ENCODE results near the gene SCAMP4.
A peak's percentile ranks its signal among the peaks of the same experiment; 100 is the strongest.

The SCAMP4 gene, protein sequence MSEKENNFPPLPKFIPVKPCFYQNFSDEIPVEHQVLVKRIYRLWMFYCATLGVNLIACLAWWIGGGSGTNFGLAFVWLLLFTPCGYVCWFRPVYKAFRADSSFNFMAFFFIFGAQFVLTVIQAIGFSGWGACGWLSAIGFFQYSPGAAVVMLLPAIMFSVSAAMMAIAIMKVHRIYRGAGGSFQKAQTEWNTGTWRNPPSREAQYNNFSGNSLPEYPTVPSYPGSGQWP

DNA sequence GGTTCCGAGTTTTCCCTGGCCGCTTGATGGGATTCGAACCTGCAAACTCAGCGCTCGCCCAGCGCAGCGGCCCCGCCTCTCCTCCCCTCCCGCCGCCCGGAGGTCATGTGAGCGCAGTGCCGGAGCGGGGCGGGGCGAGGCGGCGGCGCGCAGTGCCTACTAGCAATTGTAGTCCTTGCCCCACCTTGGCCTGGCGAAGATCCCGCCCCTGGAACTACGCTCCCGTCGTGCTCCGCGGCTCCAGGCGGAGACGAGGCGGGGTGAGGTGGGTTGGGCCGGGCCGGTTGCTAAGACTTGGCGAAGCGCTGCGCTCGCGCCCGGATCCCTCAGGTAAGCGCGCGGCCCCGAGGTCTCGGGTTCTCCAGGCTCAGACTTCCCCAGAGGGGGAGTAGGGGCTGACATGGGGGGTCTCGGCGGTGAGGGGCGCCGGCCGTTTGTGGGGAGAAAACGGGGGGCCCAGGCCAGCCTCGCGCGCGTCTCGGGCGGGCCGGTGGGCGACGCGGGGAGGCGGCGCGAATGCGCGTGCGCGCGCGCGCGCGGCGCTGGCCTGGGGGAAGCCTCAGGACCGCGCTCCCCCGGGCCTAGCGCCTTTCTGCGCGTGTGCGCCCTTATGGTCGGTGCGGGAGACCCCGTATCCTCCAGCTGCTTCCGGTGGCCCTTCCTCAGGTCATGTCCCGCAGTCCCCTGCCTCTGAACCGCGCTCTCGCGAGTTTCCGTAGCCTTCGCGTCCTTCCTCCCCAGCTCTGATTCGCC lies at the start of gene SCAMP4, which contains the start of gene ADAT3:
Gene SCAMP4 (plus strand): TSS at position 290 of the 753 bp plus-strand sequence. CDS start 9,621 bp downstream, outside the sequence.
Gene ADAT3 (plus strand): TSS at position 290 of the 753 bp plus-strand sequence. CDS start 6,649 bp downstream, outside the sequence.
- H3K27ac ChIP-seq = peak within 1 kb of the TSS; percentile 92
- peak; percentile 99 for DNase-seq
- no peak for TF ChIP-seq CTCF (IDR thresholded peaks at IDR 0.05; ENCODE audit: low read depth, low read length)
- no peaks in the 10 kb centered on the region for H3K27me3 ChIP-seq (ENCODE audit: insufficient read depth, low read depth, severe bottlenecking)
- H3K9me3 ChIP-seq (ENCODE audit: severe bottlenecking) = no peaks in the 10 kb centered on the region
- H3K36me3 ChIP-seq = peaks cover 28% of the 10 kb centered on the region
- H3K4me3 ChIP-seq (ENCODE audit: low read depth, low read length) = peak within 1 kb of the TSS; percentile 43

DNA sequence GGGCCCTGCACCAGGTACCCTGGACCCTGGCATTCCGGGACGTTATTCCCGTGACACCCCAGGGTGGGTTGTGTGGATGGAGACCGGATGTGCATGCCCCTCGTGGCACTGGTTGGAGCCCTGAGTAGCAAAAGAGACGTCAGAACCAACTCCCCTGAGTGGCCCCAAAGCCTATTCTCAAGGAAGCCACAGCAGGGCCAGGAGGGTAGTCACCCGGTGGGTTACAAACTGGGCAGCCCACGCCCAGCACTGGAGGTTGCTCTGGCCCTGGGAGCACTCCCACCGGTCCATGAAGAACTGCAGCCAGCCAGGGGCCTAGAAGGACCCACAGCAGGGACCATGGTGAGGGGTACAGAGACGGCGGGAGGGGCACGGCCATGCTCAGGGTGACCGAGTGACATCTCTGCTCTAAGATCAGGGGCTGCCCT lies 49.4 kb upstream of the SCAMP4 start:
- Histone ChIP-seq H3K27me3 (ENCODE audit: insufficient read depth, low read depth, severe bottlenecking) (no peaks in the 10 kb centered on the region), H3K36me3 (peaks cover 7% of the 10 kb centered on the region), H3K9me3 (ENCODE audit: severe bottlenecking) (no peaks in the 10 kb centered on the region), H3K4me3 (ENCODE audit: low read depth, low read length) (peak overlapping the region; percentile 42), H3K27ac (peak overlapping the region; percentile 96)
- no peak for DNase-seq
- TF ChIP-seq CTCF (IDR thresholded peaks at IDR 0.05; ENCODE audit: low read depth, low read length) = no peak

DNA sequence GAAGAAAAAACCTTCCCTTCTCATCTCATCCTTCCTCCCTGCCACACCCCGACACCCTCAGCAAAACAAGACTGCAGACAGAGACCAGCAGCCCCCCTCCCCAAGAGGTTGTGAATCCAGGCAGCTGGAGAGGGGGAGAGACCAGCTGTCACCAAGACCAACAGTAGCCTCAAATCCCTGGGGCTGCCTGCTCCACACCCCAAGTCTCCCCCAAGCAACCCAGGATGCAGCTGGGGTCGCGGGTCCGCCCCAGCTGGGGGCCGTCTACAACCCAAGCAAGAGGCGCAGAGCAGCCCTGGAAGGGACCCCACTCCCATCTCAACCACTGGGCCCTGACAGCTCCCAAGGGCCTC lies 48.9 kb upstream of the SCAMP4 start:
- H3K36me3 ChIP-seq = peaks cover 7% of the 10 kb centered on the region
- no peaks in the 10 kb centered on the region for H3K27me3 ChIP-seq (ENCODE audit: insufficient read depth, low read depth, severe bottlenecking)
- peak overlapping the region; percentile 42 for H3K4me3 ChIP-seq (ENCODE audit: low read depth, low read length)
- TF ChIP-seq CTCF (IDR thresholded peaks at IDR 0.05; ENCODE audit: low read depth, low read length) = no peak
- H3K27ac ChIP-seq = peak overlapping the region; percentile 96
- H3K9me3 ChIP-seq (ENCODE audit: severe bottlenecking) = no peaks in the 10 kb centered on the region
- DNase-seq = peak; percentile 64

DNA sequence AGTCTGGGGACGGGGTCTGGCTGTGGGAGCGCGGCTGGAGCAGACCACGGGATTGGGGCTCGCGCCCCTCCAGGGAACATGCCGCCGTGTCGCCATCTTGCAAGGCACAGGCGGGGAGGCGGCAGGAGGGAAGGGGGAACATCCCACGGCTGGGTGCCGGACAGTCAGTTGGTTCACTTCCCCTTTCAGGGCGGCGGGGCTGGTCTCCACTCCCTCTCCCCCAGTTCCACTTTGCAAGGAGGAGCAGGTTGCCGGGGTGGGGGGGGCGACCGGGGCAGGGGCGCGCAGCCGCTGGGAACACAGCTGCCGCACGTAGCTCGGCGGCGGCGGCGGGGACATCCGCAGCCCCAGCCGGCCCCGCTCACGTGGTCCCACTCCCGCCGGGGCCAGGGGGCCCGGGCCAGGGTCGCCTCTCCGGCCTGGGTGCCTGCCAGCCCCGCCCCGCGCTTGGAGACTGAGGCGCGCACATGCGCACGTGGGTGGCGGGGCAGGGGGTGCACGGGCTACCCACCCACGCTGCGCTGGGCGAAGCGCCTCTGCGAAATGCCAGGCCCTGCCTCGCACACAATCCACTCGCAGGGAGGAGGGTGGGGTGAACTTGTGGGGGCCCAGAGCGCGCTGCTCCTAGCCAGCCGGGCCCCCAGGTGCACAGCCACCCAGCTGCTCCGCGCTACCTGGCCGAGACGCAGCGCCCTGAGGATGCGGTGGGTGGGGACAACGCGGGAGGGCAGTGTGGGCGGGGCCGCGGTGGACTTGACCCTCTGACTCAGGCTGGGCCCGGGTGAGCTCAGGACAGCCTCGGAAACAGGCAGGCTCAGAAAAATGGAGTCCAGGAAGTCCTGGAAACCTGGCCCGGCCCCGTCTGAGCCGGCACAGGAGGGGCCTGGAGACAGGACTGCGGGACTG lies 48.2 kb upstream of the SCAMP4 start:
- H3K27me3 ChIP-seq (ENCODE audit: insufficient read depth, low read depth, severe bottlenecking) = no peaks in the 10 kb centered on the region
- peaks cover 7% of the 10 kb centered on the region for H3K36me3 ChIP-seq
- TF ChIP-seq CTCF (IDR thresholded peaks at IDR 0.05; ENCODE audit: low read depth, low read length) = no peak
- peak overlapping the region; percentile 96 for H3K27ac ChIP-seq
- no peaks in the 10 kb centered on the region for H3K9me3 ChIP-seq (ENCODE audit: severe bottlenecking)
- peak; percentile 92 for DNase-seq
- peak overlapping the region; percentile 42 for H3K4me3 ChIP-seq (ENCODE audit: low read depth, low read length)

DNA sequence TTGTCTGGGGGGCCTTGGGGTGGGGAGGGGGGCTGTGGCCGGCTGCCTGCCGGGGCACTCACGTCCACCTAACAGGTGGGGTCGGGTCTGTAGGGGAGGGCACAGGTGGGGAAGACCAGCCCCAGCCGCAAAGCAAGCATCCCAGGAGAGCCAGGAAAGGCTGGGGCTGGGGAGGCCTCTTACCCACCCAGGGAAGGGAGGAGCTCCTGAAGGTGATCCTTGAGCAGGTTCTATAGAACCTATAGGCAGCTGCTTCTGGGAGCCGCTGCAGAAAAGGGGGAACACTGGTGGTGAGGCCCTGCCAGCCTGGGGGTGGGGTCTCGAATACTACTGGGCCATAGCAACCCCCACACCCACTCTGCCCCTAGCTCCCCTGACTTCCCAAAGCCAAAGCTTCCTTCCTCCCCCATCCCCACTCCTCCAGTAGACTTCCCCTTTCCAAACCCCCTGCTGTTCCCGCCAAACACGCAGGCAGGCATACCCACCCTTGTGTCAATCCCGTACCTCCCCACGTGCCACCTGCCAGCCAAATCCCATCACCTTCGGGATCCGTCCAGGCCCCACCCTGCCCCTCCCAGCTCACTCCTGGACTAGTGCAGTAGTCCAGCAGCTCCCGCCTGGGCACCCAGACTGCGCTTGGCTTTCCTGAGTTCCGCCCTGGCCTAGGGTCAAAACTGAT lies 47.4 kb upstream of the SCAMP4 start:
- Histone ChIP-seq H3K27me3 (ENCODE audit: insufficient read depth, low read depth, severe bottlenecking) (no peaks in the 10 kb centered on the region), H3K4me3 (ENCODE audit: low read depth, low read length) (peak overlapping the region; percentile 42), H3K9me3 (ENCODE audit: severe bottlenecking) (no peaks in the 10 kb centered on the region), H3K36me3 (peaks cover 7% of the 10 kb centered on the region), H3K27ac (peak overlapping the region; percentile 96)
- no peak for DNase-seq
- no peak for TF ChIP-seq CTCF (IDR thresholded peaks at IDR 0.05; ENCODE audit: low read depth, low read length)
